Transverse colon (tissue), 4 donors: ENCODE data around the gene EXD3.

Experiments
- POLR2A ChIP-seq: fragments of 450-650 bp; IDR thresholded peaks from one replicate; pipeline ENCODE4 v1.6.1; 2016; ENCODE audit warnings: antibody characterized with exemption, mild to moderate bottlenecking, moderate library complexity
- POLR2AphosphoS5 ChIP-seq, 3 donors: sonication (generic); formaldehyde crosslinking; IDR thresholded peaks; one replicate each; pipeline ENCODE4 v1.6.1; 2016; ENCODE audit warnings: antibody characterized with exemption in 3 of 3
- TF ChIP-seq, protein P1 (sequence below), 5 experiments: fragments of 200-600 bp in 3 of 5; fragments of 450-650 bp in 2 of 5; sonication (generic) in 3 of 5; IDR thresholded peaks; 1 replicate in 2 of 5; 2 replicates in 3 of 5; pipeline ENCODE4 v1.5.1; 2016 to 2017; ENCODE audit warnings: antibody characterized with exemption in 5 of 5, inconsistent platforms in 3 of 5, mild to moderate bottlenecking in 2 of 5, moderate library complexity in 1 of 5

DNA sequence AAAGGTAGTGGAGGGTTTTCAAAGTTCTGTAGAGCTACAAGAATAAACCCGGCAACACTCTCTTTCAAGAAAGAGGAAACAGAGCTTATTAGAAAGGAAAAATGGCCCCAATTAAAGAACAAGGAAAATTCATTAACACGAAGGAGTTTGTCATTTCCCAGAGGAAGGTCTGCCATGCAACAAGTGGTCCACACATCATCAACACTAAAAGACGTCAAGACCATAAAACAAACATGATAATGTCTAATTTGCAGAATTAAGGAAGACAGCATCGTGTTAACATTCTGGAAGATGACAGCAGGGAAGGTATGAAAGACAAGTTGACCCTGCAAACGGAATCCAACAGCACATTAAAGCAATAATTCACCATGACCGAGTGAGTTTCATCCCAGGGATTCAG lies 92.3 kb downstream of the EXD3 start:
- TF ChIP-seq, protein P1, sequence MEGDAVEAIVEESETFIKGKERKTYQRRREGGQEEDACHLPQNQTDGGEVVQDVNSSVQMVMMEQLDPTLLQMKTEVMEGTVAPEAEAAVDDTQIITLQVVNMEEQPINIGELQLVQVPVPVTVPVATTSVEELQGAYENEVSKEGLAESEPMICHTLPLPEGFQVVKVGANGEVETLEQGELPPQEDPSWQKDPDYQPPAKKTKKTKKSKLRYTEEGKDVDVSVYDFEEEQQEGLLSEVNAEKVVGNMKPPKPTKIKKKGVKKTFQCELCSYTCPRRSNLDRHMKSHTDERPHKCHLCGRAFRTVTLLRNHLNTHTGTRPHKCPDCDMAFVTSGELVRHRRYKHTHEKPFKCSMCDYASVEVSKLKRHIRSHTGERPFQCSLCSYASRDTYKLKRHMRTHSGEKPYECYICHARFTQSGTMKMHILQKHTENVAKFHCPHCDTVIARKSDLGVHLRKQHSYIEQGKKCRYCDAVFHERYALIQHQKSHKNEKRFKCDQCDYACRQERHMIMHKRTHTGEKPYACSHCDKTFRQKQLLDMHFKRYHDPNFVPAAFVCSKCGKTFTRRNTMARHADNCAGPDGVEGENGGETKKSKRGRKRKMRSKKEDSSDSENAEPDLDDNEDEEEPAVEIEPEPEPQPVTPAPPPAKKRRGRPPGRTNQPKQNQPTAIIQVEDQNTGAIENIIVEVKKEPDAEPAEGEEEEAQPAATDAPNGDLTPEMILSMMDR (IDR thresholded peaks at IDR 0.05) = no peak
- no peak for TF ChIP-seq POLR2A
- no peak for TF ChIP-seq POLR2AphosphoS5 (IDR thresholded peaks at IDR 0.05)
